DND-41 (cell line): ENCODE data around the gene CD14.

Experiments used
- EZH2 ChIP-seq: IDR thresholded peaks from 3 replicates; pipeline ENCODE4 v1.6.1; 2012; ENCODE audit warnings: borderline replicate concordance, low read depth, mild to moderate bottlenecking, moderate library complexity, low read length, inconsistent platforms; ENCODE audit not compliant: severe bottlenecking
- TF ChIP-seq, protein P1 (sequence below): IDR thresholded peaks from 2 replicates; pipeline ENCODE4 v1.5.1; 2012; ENCODE audit warnings: borderline replicate concordance, low read length, moderate library complexity, mild to moderate bottlenecking; ENCODE audit not compliant: poor library complexity, severe bottlenecking; ENCODE audit errors: extremely low read depth

DNA sequence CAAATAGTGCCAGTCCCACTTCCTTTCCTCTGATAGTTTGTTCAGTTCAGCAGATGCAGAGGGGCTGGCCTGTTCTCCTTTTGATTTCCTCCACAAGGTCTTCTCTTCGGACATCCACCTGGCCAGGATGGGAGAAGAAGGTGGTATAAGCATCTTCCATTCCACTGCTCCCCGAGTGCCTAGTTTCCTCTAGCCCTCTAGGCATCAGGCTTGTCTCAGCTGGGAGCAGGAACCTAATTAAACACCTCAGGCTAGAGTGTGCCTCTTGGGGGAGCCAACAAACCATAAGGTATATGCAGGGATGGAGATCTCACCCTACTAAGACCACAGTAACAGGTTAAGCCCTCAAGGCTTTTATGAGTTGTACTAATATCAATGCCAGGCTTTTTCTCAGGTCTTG, 41.2 kb upstream of the CD14 start:
- TF ChIP-seq, protein P1, sequence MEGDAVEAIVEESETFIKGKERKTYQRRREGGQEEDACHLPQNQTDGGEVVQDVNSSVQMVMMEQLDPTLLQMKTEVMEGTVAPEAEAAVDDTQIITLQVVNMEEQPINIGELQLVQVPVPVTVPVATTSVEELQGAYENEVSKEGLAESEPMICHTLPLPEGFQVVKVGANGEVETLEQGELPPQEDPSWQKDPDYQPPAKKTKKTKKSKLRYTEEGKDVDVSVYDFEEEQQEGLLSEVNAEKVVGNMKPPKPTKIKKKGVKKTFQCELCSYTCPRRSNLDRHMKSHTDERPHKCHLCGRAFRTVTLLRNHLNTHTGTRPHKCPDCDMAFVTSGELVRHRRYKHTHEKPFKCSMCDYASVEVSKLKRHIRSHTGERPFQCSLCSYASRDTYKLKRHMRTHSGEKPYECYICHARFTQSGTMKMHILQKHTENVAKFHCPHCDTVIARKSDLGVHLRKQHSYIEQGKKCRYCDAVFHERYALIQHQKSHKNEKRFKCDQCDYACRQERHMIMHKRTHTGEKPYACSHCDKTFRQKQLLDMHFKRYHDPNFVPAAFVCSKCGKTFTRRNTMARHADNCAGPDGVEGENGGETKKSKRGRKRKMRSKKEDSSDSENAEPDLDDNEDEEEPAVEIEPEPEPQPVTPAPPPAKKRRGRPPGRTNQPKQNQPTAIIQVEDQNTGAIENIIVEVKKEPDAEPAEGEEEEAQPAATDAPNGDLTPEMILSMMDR, result no peak
- TF ChIP-seq EZH2, result no peak
